Mucosa of stomach (tissue), 1 donor: ENCODE data around the gene ADCY9.

ENCODE experiments used
- H3K27me3 ChIP-seq: one replicate; pipeline ENCODE4 v1.7.0; 2013; ENCODE audit warnings: mild to moderate bottlenecking, low read length; ENCODE audit not compliant: control insufficient read depth, insufficient read depth
- H3K36me3 ChIP-seq: one replicate; pipeline ENCODE4 v1.7.0; 2013; ENCODE audit warnings: low read length; ENCODE audit not compliant: control insufficient read depth, insufficient read depth
- H3K4me1 ChIP-seq: one replicate; pipeline ENCODE4 v1.7.0; 2013; ENCODE audit warnings: mild to moderate bottlenecking, low read length; ENCODE audit not compliant: control insufficient read depth, insufficient read depth
- H3K4me3 ChIP-seq: one replicate; pipeline ENCODE4 v1.7.0; 2013; ENCODE audit warnings: low read length
- H3K9ac ChIP-seq: one replicate; pipeline ENCODE4 v1.7.0; 2013; ENCODE audit warnings: mild to moderate bottlenecking, low read length, moderate library complexity
- H3K9me3 ChIP-seq: one replicate; pipeline ENCODE4 v1.7.0; 2013; ENCODE audit warnings: mild to moderate bottlenecking, low read length, moderate library complexity; ENCODE audit not compliant: control insufficient read depth
- donor health status: Pancreatic carcinoma.

Gene ADCY9

DNA sequence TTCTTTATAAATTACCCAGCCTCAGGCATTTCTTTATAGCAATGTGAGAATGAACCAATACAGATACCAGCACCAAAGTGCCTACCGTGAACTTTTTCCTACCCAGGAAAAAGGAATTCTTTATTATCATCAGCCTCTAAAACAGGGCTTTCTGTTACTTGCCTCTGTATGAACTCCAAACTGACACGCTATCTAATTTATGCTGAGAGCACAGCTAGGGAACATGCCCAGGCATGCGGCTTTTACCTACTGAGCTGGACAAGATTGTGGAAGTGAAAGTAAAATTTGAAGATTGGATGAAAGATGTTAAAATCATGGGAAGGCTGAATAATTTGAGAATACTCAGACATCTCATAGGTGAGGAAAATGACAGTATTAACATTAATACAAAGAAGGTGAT, 24.4 kb upstream of the ADCY9 start:
- Histone ChIP-seq H3K27me3 (no peaks in the 10 kb centered on the region), H3K36me3 (no peaks in the 10 kb centered on the region), H3K9ac (no peak overlapping the region), H3K4me3 (no peak overlapping the region), H3K4me1 (peaks cover 4% of the 10 kb centered on the region), H3K9me3 (no peaks in the 10 kb centered on the region)

DNA sequence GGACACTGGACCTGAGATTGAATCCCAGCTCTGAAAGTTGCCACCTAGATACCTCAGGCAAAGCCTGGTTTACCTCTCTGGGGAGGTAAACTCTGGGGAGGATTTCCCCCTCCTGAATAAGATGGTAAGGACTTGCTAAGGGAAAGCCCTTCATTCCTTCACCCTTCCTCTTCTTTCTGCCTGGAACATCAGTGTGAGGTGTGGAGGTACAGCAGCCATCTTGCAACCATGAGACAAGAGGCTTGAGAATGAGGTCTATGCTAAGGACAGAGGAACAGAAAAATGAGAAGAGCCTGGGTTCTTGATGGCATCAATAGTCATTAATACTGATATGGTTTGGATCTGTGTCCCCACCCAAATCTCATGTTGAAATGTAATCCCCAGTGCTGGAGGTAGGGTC, 23.7 kb upstream of the ADCY9 start:
- no peaks in the 10 kb centered on the region for H3K36me3 ChIP-seq
- H3K4me1 ChIP-seq, result peaks cover 4% of the 10 kb centered on the region
- H3K27me3 ChIP-seq, result no peaks in the 10 kb centered on the region
- H3K9ac ChIP-seq, result no peak overlapping the region
- H3K4me3 ChIP-seq, result no peak overlapping the region
- no peaks in the 10 kb centered on the region for H3K9me3 ChIP-seq

- Histone ChIP-seq H3K4me1 (peaks cover 4% of the 10 kb centered on the region), H3K27me3 (no peaks in the 10 kb centered on the region), H3K9ac (no peak overlapping the region), H3K36me3 (no peaks in the 10 kb centered on the region), H3K9me3 (no peaks in the 10 kb centered on the region), H3K4me3 (no peak overlapping the region)
Measured at GRCh38 chr16:4138713-4139112, 22.5 kb upstream of the ADCY9 start.

- H3K9me3 ChIP-seq, result no peaks in the 10 kb centered on the region
- H3K27me3 ChIP-seq, result no peaks in the 10 kb centered on the region
- H3K9ac ChIP-seq, result no peak overlapping the region
- no peak overlapping the region for H3K4me3 ChIP-seq
- H3K36me3 ChIP-seq, result no peaks in the 10 kb centered on the region
- peaks cover 4% of the 10 kb centered on the region for H3K4me1 ChIP-seq
Measured at GRCh38 chr16:4137438-4137837, 21.2 kb upstream of the ADCY9 start.

DNA sequence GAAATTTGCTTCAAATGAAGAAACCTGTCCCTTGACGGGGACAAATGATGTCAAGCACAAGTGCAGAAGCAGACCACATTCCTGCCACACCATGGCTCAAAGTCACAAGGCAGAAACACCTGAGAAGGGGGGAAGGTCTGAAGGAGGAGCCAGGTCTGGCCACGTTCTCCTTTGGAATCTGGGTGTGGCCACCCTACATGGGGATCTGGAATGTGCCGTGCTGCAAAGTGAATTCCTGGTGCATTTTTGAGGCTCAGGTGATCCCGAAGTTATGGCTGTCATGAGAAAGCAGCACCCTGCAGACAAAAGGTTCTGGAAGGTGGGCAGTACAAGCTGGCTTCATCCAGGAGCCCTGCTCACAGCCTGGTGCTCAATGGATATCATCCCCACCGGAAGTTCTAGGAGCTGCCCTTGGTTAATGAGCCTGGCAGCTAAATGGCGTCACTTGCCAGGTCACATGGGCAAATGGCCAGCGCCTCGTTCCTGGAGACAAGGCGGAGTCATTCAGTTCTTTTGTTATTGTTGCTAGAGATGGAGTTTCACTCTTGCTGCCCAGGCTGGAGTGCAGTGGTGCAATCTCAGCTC, 20.1 kb upstream of the ADCY9 start:
- Histone ChIP-seq H3K27me3 (no peaks in the 10 kb centered on the region), H3K9ac (no peak overlapping the region), H3K4me3 (no peak overlapping the region)

GRCh38 chr16:4135537-4135936, 19.3 kb upstream of the ADCY9 start:
- H3K4me1 ChIP-seq, result peaks cover 4% of the 10 kb centered on the region
- no peak overlapping the region for H3K9ac ChIP-seq
- H3K4me3 ChIP-seq, result no peak overlapping the region
- H3K36me3 ChIP-seq, result no peaks in the 10 kb centered on the region
- H3K27me3 ChIP-seq, result no peaks in the 10 kb centered on the region
- no peaks in the 10 kb centered on the region for H3K9me3 ChIP-seq

More for the DNA sequence above, 20.1 kb upstream of the ADCY9 start:
- no peaks in the 10 kb centered on the region for H3K9me3 ChIP-seq
- H3K36me3 ChIP-seq, result no peaks in the 10 kb centered on the region
- peaks cover 4% of the 10 kb centered on the region for H3K4me1 ChIP-seq

DNA sequence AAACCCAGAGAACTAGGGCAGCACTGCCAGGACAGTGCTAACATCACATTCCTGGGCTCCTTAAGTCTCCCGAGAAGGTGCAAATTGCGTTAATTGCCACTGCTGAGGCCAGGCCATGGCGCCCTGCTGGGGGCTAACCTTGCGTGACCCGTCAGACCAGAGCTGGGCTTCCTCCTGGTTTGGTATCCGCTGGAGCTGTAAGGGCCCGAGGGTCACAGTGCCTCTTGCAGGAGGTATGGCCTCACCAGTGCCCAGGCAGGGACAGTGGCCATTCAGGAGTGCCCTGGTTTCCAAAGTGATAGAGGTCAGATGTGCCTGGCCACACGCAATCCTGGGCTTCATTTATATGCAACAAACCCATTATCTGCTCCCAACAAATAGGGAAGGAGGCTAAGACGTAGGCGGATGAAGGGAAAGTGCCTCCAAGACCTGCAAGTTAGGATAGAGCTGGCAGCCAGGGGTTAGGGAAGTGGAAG, 17.7 kb upstream of the ADCY9 start:
- no peaks in the 10 kb centered on the region for H3K36me3 ChIP-seq
- peaks cover 4% of the 10 kb centered on the region for H3K4me1 ChIP-seq
- no peak overlapping the region for H3K9ac ChIP-seq
- H3K4me3 ChIP-seq, result no peak overlapping the region
- no peaks in the 10 kb centered on the region for H3K9me3 ChIP-seq
- no peaks in the 10 kb centered on the region for H3K27me3 ChIP-seq

- H3K9ac ChIP-seq, result no peak overlapping the region
- H3K4me1 ChIP-seq, result peaks cover 1% of the 10 kb centered on the region
- H3K27me3 ChIP-seq, result no peaks in the 10 kb centered on the region
Measured at GRCh38 chr16:4131621-4132020, 15.4 kb upstream of the ADCY9 start.

DNA sequence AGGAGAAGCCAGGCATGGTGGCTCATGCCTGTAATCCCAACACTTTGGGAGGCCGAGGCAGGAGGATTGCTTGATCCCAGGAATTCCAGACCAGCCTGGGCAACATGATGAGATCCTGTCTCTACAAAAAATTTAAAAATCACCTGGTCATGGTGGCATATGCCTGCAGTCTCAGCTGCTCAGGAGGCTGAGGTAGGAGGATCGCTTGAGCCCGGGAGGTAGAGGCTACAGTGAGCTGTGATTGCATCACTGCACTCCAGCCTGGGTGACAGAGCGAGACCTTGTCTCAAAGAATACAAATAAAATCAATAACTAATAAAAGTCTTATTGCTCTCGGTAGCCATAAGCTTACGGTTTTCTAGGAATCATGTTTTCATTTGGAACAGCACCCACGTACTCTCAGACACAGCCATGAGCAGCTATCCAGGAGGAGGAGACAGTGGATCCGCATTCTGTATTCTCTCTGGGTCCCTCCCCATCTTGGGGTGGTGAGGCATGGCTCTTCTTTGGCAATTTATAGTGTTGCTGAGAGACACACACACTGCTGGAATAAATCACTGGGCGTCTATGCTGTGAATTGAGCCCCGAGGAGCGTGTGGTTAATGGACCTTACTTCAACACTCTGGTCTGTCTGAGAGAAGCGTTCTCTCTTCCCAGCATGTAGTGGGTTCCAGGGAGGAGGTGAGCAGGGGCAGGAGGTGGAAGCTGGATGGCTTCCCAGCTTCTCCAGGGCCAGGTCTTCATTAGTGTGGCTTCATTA, 8.5 kb upstream of the ADCY9 start:
- H3K36me3 ChIP-seq, result no peaks in the 10 kb centered on the region
- H3K4me1 ChIP-seq, result no peaks in the 10 kb centered on the region
- H3K9ac ChIP-seq, result no peak overlapping the region
- no peaks in the 10 kb centered on the region for H3K27me3 ChIP-seq
- H3K9me3 ChIP-seq, result no peaks in the 10 kb centered on the region
- H3K4me3 ChIP-seq, result no peak overlapping the region

More at GRCh38 chr16:4131621-4132020, 15.4 kb upstream of the ADCY9 start:
- Histone ChIP-seq H3K4me3 (no peak overlapping the region), H3K9me3 (no peaks in the 10 kb centered on the region), H3K36me3 (no peaks in the 10 kb centered on the region)

DNA sequence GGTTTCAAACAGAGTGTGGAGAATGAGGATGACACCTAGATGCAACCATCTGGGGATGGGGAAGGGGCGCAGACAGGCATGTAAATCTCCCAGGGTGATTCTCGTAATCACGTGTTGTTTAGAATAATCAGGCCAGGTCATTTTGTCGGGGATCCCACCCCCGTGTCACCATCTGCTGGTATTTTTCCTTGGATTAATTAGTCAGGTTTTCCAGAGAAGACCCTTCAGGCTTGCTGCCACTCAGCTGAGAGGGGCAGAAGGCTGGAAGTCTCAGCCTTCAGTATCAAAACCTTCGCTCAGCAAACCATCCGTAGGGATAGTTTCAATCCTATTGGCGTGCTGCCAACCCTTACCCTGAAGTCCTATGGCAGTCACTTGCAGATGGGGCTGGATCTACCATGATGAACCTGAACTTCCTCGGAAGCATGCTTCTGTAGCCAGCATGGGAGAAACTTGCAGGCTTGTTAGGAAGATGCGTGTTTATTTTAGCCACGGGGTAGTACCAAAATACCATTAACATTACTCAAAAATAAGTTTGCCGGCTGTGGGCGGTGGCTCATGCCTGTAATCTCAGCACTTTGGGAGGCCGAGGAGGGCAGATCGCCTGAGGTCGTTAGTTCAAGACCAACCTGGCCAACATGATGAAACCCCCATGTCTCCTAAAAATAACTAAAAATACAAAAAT, 7.5 kb upstream of the ADCY9 start:
- Histone ChIP-seq H3K4me1 (no peaks in the 10 kb centered on the region), H3K9me3 (no peaks in the 10 kb centered on the region), H3K27me3 (no peaks in the 10 kb centered on the region), H3K4me3 (no peak overlapping the region), H3K36me3 (no peaks in the 10 kb centered on the region), H3K9ac (no peak overlapping the region)

DNA sequence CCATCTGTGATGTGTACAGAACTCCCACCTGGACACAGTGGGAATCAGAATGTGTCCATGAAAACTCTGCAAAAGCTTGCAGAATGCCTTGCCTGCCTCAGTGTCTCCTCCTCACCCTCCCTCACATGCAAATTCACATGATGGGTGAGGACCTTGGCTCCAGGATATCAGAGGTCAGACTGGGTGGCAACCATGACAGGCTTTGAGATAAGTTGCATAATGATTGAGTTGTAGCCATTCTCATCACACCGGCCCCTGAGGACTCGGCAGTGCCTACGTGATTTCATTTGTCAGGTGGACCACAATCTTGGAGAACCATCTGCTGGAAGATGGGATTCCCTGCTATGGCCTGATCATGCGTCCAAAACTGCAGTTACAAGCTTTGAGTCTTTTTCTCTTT, 3.9 kb upstream of the ADCY9 start:
- no peak overlapping the region for H3K9ac ChIP-seq
- H3K4me3 ChIP-seq, result no peak overlapping the region
- H3K36me3 ChIP-seq, result no peaks in the 10 kb centered on the region
- H3K9me3 ChIP-seq, result no peaks in the 10 kb centered on the region
- H3K27me3 ChIP-seq, result no peaks in the 10 kb centered on the region
- peaks cover 9% of the 10 kb centered on the region for H3K4me1 ChIP-seq

DNA sequence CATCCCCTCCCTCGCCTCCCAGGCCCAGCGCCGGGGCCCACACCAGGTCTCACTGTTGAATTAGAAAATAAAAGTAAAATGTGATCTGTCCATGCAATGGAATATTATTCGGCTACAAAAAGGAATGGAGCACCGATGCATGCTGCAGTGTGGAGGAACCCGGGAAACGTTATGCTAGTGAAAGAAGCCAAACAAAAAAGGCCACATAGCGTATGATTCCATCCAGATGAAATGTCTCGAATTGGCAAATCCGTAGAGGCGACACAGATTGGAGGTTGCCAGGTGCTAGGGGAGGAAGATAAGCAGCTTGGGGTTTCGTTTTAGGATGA, 972 bp upstream of the ADCY9 start:
- H3K4me1 ChIP-seq, result peaks cover 22% of the 10 kb centered on the region
- H3K9me3 ChIP-seq, result no peaks in the 10 kb centered on the region
- no peaks in the 10 kb centered on the region for H3K27me3 ChIP-seq
- no peaks in the 10 kb centered on the region for H3K36me3 ChIP-seq
- H3K4me3 ChIP-seq, result peak overlapping the region; percentile 42
- peak overlapping the region; percentile 58 for H3K9ac ChIP-seq
